IMR-90 (cell line): ENCODE data around the gene CEACAM1. TPM values are rescaled to one million over a fixed set of nuclear protein-coding genes. Genes with fewer than 3 reads are reported as not detected.
"Not testable (repeated sequence)": the region's sequence is repeated elsewhere in the genome, so short reads cannot be mapped to it uniquely, and the experiment has no call there.

ENCODE experiments used
- ATAC-seq: fragments of 200-7000 bp; cut with Tn5 transposase; 2 replicates; pipeline ENCODE4 v1.9.1; 2020; ENCODE audit warnings: low read depth, mild to moderate bottlenecking, moderate library complexity
- BruUV-seq: library from RNA; stranded (reverse); fragments of 400-500 nt; replicated peaks from 2 replicates; lab custom pipeline; 2021; lab: Mats Ljungman, UMichigan
- CTCF ChIA-PET: fragments of 300-600 bp; formaldehyde crosslinking; extraction: SDS; loops from one replicate; lab custom pipeline; 2021; ENCODE audit warnings: antibody characterized with exemption; lab: Yijun Ruan, JAX
- POLR2A ChIA-PET: fragments of 300-600 bp; sonication (Branson Sonifier 250); formaldehyde crosslinking; loops from one replicate; lab custom pipeline; 2022; ENCODE audit warnings: antibody characterized with exemption; ENCODE audit not compliant: unreplicated experiment; lab: Charles Lee
- DNase-seq: peaks from one replicate; pipeline ENCODE4 v3.0.0; 2013
- H2AFZ ChIP-seq: replicated peaks from 2 replicates; pipeline ENCODE3; 2013; ENCODE audit warnings: low read length, mild to moderate bottlenecking; ENCODE audit not compliant: poor library complexity
- H2AK5ac ChIP-seq: 2 replicates; pipeline ENCODE4 v1.6.1; 2013; ENCODE audit warnings: low read depth, low read length, inconsistent platforms
- H2AK9ac ChIP-seq: replicated peaks from 2 replicates; pipeline ENCODE3; 2013; ENCODE audit warnings: mild to moderate bottlenecking, low read depth, low read length, moderate library complexity; ENCODE audit not compliant: poor library complexity
- H2BK120ac ChIP-seq: 2 replicates; pipeline ENCODE4 v1.6.1; 2013; ENCODE audit warnings: low read depth, low read length, inconsistent platforms
- H2BK15ac ChIP-seq: 3 replicates; pipeline ENCODE4 v1.6.1; 2013; ENCODE audit warnings: low read depth, low read length, inconsistent platforms
- H2BK20ac ChIP-seq: 2 replicates; pipeline ENCODE4 v1.6.1; 2013; ENCODE audit warnings: low read depth, mild to moderate bottlenecking, inconsistent platforms, low read length, moderate library complexity
- H2BK5ac ChIP-seq: 2 replicates; pipeline ENCODE4 v1.6.1; 2013; ENCODE audit warnings: mild to moderate bottlenecking, low read depth, low read length, inconsistent platforms; ENCODE audit not compliant: poor library complexity, severe bottlenecking
- H3K14ac ChIP-seq: replicated peaks from 2 replicates; pipeline ENCODE4 v1.6.1; 2013; ENCODE audit warnings: low read depth, low read length, inconsistent platforms
- H3K18ac ChIP-seq: 2 replicates; pipeline ENCODE4 v1.6.1; 2013; ENCODE audit warnings: low read depth, low read length, control low read depth
- H3K23ac ChIP-seq: 2 replicates; pipeline ENCODE4 v1.6.1; 2013; ENCODE audit warnings: low read depth, low read length, inconsistent platforms
- H3K27ac ChIP-seq: 2 replicates; pipeline ENCODE4 v1.5.1; 2013; ENCODE audit warnings: mild to moderate bottlenecking, control low read depth, low read length; ENCODE audit not compliant: insufficient read depth
- H3K27me3 ChIP-seq: 2 replicates; pipeline ENCODE4 v1.6.1; 2013; ENCODE audit warnings: low read length; ENCODE audit not compliant: control insufficient read depth, insufficient read depth
- H3K36me3 ChIP-seq: 2 replicates; pipeline ENCODE4 v1.6.1; 2013; ENCODE audit warnings: low read length, mixed read lengths; ENCODE audit not compliant: control insufficient read depth, insufficient read depth
- H3K4ac ChIP-seq: 2 replicates; pipeline ENCODE4 v1.6.1; 2013; ENCODE audit warnings: low read depth, low read length, inconsistent platforms
- H3K4me1 ChIP-seq: 2 replicates; pipeline ENCODE4 v1.6.1; 2013; ENCODE audit warnings: low read length, mixed read lengths; ENCODE audit not compliant: control insufficient read depth, insufficient read depth
- H3K4me2 ChIP-seq: 2 replicates; pipeline ENCODE4 v1.6.1; 2013; ENCODE audit warnings: low read depth, mild to moderate bottlenecking, control low read depth, low read length, moderate library complexity
- H3K4me3 ChIP-seq: 2 replicates; pipeline ENCODE4 v1.5.1; 2013; ENCODE audit warnings: low read depth, mild to moderate bottlenecking, control low read depth, low read length, moderate library complexity; ENCODE audit not compliant: insufficient read depth
- H3K56ac ChIP-seq: 2 replicates; pipeline ENCODE4 v1.6.1; 2013; ENCODE audit warnings: low read length, inconsistent platforms; ENCODE audit not compliant: insufficient read depth; ENCODE audit errors: extremely low read depth
- H3K79me1 ChIP-seq, 2 experiments: 2 replicates each; pipeline ENCODE4 v1.6.1; 2013; ENCODE audit warnings: low read length in 2 of 2, inconsistent platforms in 1 of 2, low read depth in 1 of 2
- H3K9ac ChIP-seq: 2 replicates; pipeline ENCODE4 v1.6.1; 2013; ENCODE audit warnings: low read depth, low read length, control low read depth
- H3K9me1 ChIP-seq: 2 replicates; pipeline ENCODE4 v1.6.1; 2013; ENCODE audit warnings: low read length, inconsistent platforms; ENCODE audit not compliant: insufficient read depth
- H3K9me3 ChIP-seq: 2 replicates; pipeline ENCODE4 v1.6.1; 2013; ENCODE audit warnings: low read length; ENCODE audit not compliant: control insufficient read depth, insufficient read depth
- H4K20me1 ChIP-seq: 2 replicates; pipeline ENCODE4 v1.6.1; 2013; ENCODE audit warnings: low read length, inconsistent platforms; ENCODE audit not compliant: insufficient read depth
- H4K5ac ChIP-seq: 2 replicates; pipeline ENCODE4 v1.6.1; 2013; ENCODE audit warnings: mild to moderate bottlenecking, low read depth, low read length, control low read depth
- H4K8ac ChIP-seq, 2 experiments: 2 replicates each; pipeline ENCODE4 v1.6.1; 2013; ENCODE audit warnings: low read depth in 2 of 2, low read length in 2 of 2, control low read depth in 1 of 2, inconsistent platforms in 1 of 2
- H4K91ac ChIP-seq: 2 replicates; pipeline ENCODE4 v1.6.1; 2013; ENCODE audit warnings: low read depth, low read length, inconsistent platforms; ENCODE audit not compliant: insufficient read depth
- BHLHE40 ChIP-seq: fragments of 150-350 bp; IDR thresholded peaks from 2 replicates; pipeline ENCODE4 v1.6.1; 2016; ENCODE audit warnings: mild to moderate bottlenecking, low read depth, low read length
- CHD1 ChIP-seq: IDR thresholded peaks from 2 replicates; pipeline ENCODE4 v1.6.1; 2012; ENCODE audit warnings: low read depth, low read length, improper control_type of control experiment
- MAZ ChIP-seq: IDR thresholded peaks from 2 replicates; pipeline ENCODE4 v1.6.1; 2012; ENCODE audit warnings: low read depth, mild to moderate bottlenecking, low read length, improper control_type of control experiment, moderate library complexity, borderline replicate concordance
- RAD21 ChIP-seq: IDR thresholded peaks from 2 replicates; pipeline ENCODE4 v1.6.1; 2012; ENCODE audit warnings: low read length, improper control_type of control experiment
- SMC3 ChIP-seq: fragments of 150-350 bp; IDR thresholded peaks from 2 replicates; pipeline ENCODE4 v1.6.1; 2016; ENCODE audit warnings: low read depth, mild to moderate bottlenecking, antibody characterized with exemption, low read length, moderate library complexity
- WGBS, 2 experiments: methylation state at CpG; one replicate each; pipeline versions ENCODE4 v1.1.5 to v1.1.7; 2013; ENCODE audit warnings: missing lambda C conversion rate in 2 of 2; ENCODE audit not compliant: insufficient read length in 1 of 2; ENCODE audit errors: extremely low coverage in 2 of 2; 5-methylcytosine and 5-hydroxymethylcytosine counted together
- dilution Hi-C: fragments of 300-500 bp; cut with HindIII; formaldehyde crosslinking; loops from one replicate; pipeline ENCODE4 v1.14.3; 2018; ENCODE audit warnings: low sequenced_read_pairs; ENCODE audit not compliant: unreplicated experiment
- in situ Hi-C: fragments of 300-500 bp; cut with MboI; formaldehyde crosslinking; loops from 3 replicates; pipeline ENCODE4 v1.14.3; 2019; ENCODE audit warnings: low sequenced_read_pairs, inconsistent platforms, mixed read lengths
- intact Hi-C: fragments of 100-400 bp; cut with micrococcal nuclease; formaldehyde crosslinking; loops from 2 replicates; pipeline ENCODE4 v1.10.0; 2022
- polyA plus RNA-seq, 3 experiments: library from polyadenylated mRNA; depleted of rRNA; stranded (reverse); fragments of >200 nt; gene quantifications; 2 replicates each; pipeline ENCODE4 v1.2.3, GENCODE V29; 2012; ENCODE audit warnings: low replicate concordance in 1 of 3
- total RNA-seq: library from RNA; depleted of rRNA; stranded (reverse); fragments of >200 nt; gene quantifications from 2 replicates; pipeline ENCODE4 v1.2.3, GENCODE V29; 2012

The CEACAM1 gene
- total and polyA plus RNA-seq, 2 of the 4 experiments (the other 2 are of a cell fraction) = not detected

GRCh38 chr19:42487032-42487797 lies 41.1 kb downstream of the CEACAM1 start:
- dilution Hi-C loops = no loop called here
- in situ Hi-C loops = no loop called here
- ATAC-seq = no peak

GRCh38 chr19:42485036-42485435 lies 43.2 kb downstream of the CEACAM1 start:
- DNase-seq, H3K27ac ChIP-seq, H3K4me1 ChIP-seq, intact Hi-C loops, H3K36me3 ChIP-seq, ATAC-seq, H3K14ac ChIP-seq, H2BK5ac ChIP-seq, in situ Hi-C loops, H3K9ac ChIP-seq, H4K91ac ChIP-seq, H3K27me3 ChIP-seq, H3K9me3 ChIP-seq, H2BK15ac ChIP-seq, H2AK5ac ChIP-seq, H2BK120ac ChIP-seq, H3K9me1 ChIP-seq, H3K79me1 ChIP-seq, H2BK20ac ChIP-seq, H3K4me3 ChIP-seq, dilution Hi-C loops, H2AFZ ChIP-seq, BruUV-seq, H3K23ac ChIP-seq, H4K5ac ChIP-seq, POLR2A ChIA-PET, H3K56ac ChIP-seq, H3K4ac ChIP-seq, H3K18ac ChIP-seq, H3K4me2 ChIP-seq, CTCF ChIA-PET, H4K8ac ChIP-seq, H2AK9ac ChIP-seq, H4K20me1 ChIP-seq: not testable (repeated sequence)
- no CpG with 5 or more reads among the region's 4 CpGs for WGBS, 2 experiments

More at GRCh38 chr19:42487032-42487797, 41.1 kb downstream of the CEACAM1 start:
- no peak for DNase-seq
- Histone ChIP-seq H3K14ac (no peak overlapping the region), H3K4me3 (no peak overlapping the region), H3K36me3 (no peaks in the 10 kb centered on the region), H3K9ac (no peak overlapping the region), H2AK9ac (no peak overlapping the region), H4K8ac (no peak overlapping the region), H2AFZ (no peak overlapping the region), H3K18ac (no peak overlapping the region), H3K27ac (no peak overlapping the region), H2AK5ac (no peak overlapping the region), H3K4ac (no peak overlapping the region), H3K23ac (no peak overlapping the region), H3K9me1 (no peaks in the 10 kb centered on the region), H4K91ac (no peak overlapping the region), H2BK20ac (no peak overlapping the region), H4K5ac (no peak overlapping the region), H3K79me1 (no peaks in the 10 kb centered on the region), H3K4me2 (no peak overlapping the region), H2BK120ac (no peak overlapping the region), H3K27me3 (peaks cover 3% of the 10 kb centered on the region; the same call in 1 of the 2 replicates), H2BK5ac (no peak overlapping the region), H3K9me3 (no peaks in the 10 kb centered on the region), H4K20me1 (no peaks in the 10 kb centered on the region), H3K56ac (no peak overlapping the region), H3K4me1 (no peaks in the 10 kb centered on the region), H2BK15ac (no peak overlapping the region)
- intact Hi-C loops = no loop called here
- no TSS peak for BruUV-seq
- WGBS, 2 experiments = 80% methylated on average over 1 of the region's 3 CpGs; no CpG with 5 or more reads in 1 of the 2 experiments
- ChIA-PET POLR2A (no interaction called here), CTCF (no interaction called here)
- no peak for TF ChIP-seq MAZ
- TF ChIP-seq CHD1 = no peak
- no peak for TF ChIP-seq RAD21
- TF ChIP-seq SMC3 = no peak
- no peak for TF ChIP-seq BHLHE40
